ENCODE results near the gene SPAG7. TPM values are rescaled to one million over a fixed set of nuclear protein-coding genes. Genes with fewer than 3 reads are reported as not detected.

SPAG7 gene
- total and polyA plus RNA-seq, 2 experiments from 2014 or later, result 64.3 to 194 TPM

- no peak overlapping the region for H3K4me3 ChIP-seq
- H3K79me2 ChIP-seq, result peaks cover 49% of the 10 kb centered on the region
- H4K20me1 ChIP-seq (ENCODE audit: insufficient read depth, poor library complexity, severe bottlenecking), result no peaks in the 10 kb centered on the region
- no peaks in the 10 kb centered on the region for H3K27me3 ChIP-seq
- H2AFZ ChIP-seq, result no peak overlapping the region
- H3K9me3 ChIP-seq (ENCODE audit: low read depth), result no peaks in the 10 kb centered on the region
- WGBS (ENCODE audit: low lambda C conversion rate, missing lambda C conversion rate), result 98% methylated on average over 15 of the region's 15 CpGs
- H3K9me2 ChIP-seq (replicated peaks; ENCODE audit: insufficient read depth), result no peaks in the 10 kb centered on the region
- peaks cover 20% of the 10 kb centered on the region for H3K4me1 ChIP-seq (ENCODE audit: insufficient read depth)
- DNase-seq (ENCODE audit: low spot score), result no peak
- peak overlapping the region; percentile 85 for H3K4me2 ChIP-seq
- TF ChIP-seq, protein P1, sequence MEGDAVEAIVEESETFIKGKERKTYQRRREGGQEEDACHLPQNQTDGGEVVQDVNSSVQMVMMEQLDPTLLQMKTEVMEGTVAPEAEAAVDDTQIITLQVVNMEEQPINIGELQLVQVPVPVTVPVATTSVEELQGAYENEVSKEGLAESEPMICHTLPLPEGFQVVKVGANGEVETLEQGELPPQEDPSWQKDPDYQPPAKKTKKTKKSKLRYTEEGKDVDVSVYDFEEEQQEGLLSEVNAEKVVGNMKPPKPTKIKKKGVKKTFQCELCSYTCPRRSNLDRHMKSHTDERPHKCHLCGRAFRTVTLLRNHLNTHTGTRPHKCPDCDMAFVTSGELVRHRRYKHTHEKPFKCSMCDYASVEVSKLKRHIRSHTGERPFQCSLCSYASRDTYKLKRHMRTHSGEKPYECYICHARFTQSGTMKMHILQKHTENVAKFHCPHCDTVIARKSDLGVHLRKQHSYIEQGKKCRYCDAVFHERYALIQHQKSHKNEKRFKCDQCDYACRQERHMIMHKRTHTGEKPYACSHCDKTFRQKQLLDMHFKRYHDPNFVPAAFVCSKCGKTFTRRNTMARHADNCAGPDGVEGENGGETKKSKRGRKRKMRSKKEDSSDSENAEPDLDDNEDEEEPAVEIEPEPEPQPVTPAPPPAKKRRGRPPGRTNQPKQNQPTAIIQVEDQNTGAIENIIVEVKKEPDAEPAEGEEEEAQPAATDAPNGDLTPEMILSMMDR (IDR thresholded peaks at IDR 0.05; ENCODE audit: poor library complexity), result no peak
- TF ChIP-seq EZH2 (IDR thresholded peaks at IDR 0.05; ENCODE audit: borderline replicate concordance) (no peak), EZH2phosphoT487 (IDR thresholded peaks at IDR 0.05; ENCODE audit: low read depth, severe bottlenecking, unreplicated experiment) (no peak)
- peak overlapping the region; percentile 90 for H3K27ac ChIP-seq
- no peaks in the 10 kb centered on the region for H3K36me3 ChIP-seq (replicated peaks; ENCODE audit: insufficient read depth, low read depth)
These were observed 2.2 kb downstream of the SPAG7 start for GRCh38 chr17:4965311-4965986.

DNA sequence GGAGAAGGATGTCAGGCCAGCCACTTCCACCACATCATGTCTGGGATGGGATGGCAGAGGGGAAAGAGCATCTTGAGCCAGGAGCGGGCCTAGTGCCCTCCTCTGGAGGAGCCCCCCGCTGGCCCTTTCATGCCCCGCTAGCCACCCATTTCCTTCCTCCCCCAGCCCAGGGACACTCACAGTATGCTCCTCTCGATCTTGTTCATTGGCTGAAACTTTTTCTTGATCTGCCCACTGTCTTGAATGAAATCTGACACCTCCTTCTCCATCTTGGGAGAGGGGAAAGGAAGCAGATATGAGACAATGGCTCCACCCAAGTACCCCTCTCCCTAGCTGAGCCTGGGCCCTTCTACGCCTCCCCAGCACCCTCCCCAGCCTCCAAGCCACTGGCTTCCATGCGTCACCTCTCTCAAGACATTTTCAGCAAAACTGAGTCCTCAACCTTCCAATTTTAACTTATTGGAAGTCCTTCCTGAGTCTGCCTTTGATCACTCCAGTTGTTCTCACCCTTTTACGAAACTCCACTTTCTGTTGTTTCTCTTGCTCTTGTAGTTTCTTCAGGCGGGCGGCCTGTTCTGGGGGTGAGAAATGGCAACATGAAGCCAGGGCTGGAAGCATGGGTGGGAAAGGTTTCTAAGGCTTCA is 7.2 kb downstream of the SPAG7 start:
- Histone ChIP-seq H3K9me2 (replicated peaks; ENCODE audit: insufficient read depth) (no peaks in the 10 kb centered on the region), H3K27ac (no peak overlapping the region), H3K36me3 (replicated peaks; ENCODE audit: insufficient read depth, low read depth) (no peaks in the 10 kb centered on the region), H4K20me1 (ENCODE audit: insufficient read depth, poor library complexity, severe bottlenecking) (no peaks in the 10 kb centered on the region), H3K4me2 (no peak overlapping the region), H3K4me1 (ENCODE audit: insufficient read depth) (no peaks in the 10 kb centered on the region), H3K9me3 (ENCODE audit: low read depth) (no peaks in the 10 kb centered on the region), H3K79me2 (peaks cover 15% of the 10 kb centered on the region), H3K4me3 (no peak overlapping the region), H3K27me3 (no peaks in the 10 kb centered on the region), H2AFZ (no peak overlapping the region)
- TF ChIP-seq EZH2phosphoT487 (IDR thresholded peaks at IDR 0.05; ENCODE audit: low read depth, severe bottlenecking, unreplicated experiment) (no peak), EZH2 (IDR thresholded peaks at IDR 0.05; ENCODE audit: borderline replicate concordance) (no peak)
- TF ChIP-seq, protein P1 (IDR thresholded peaks at IDR 0.05; ENCODE audit: poor library complexity), result no peak
- WGBS (ENCODE audit: low lambda C conversion rate, missing lambda C conversion rate), result 85% methylated on average over 9 of the region's 9 CpGs
- no peak for DNase-seq (ENCODE audit: low spot score)

DNA sequence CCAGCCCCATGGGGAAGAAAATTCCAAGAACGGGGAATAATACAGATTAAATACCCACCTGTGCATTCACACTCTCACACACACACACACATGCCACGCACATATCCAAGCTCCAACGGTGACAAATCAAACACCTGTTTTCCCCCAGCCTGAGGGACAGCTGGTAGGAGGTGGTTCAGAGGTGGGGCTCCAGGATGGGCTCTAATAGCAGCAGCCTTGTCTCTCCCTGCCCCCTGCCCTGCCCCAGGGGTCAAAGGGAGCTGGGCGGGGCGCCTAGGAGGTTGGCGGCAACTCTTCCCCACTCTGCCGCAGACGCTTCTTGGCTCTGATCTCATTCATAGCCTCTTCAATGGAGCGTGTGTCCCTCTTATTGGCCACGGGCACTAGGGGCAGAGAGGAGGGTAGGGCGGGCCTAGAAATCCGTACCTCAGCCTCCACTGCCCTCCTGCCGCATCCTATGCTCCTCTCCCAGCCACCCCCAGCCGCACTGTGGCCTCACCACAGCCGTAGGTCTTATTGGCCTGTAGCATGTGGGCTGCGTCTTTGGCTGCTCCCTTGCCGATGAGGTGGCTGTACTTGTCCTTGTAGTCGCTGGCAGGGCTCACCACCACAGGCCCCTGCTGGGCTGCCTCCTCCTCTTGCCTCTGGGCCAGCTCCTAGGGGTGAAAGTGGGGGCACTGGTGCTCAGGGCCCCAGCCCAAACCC is 8.2 kb downstream of the SPAG7 start:
- TF ChIP-seq EZH2phosphoT487 (IDR thresholded peaks at IDR 0.05; ENCODE audit: low read depth, severe bottlenecking, unreplicated experiment) (no peak), EZH2 (IDR thresholded peaks at IDR 0.05; ENCODE audit: borderline replicate concordance) (no peak)
- TF ChIP-seq, protein P1 (IDR thresholded peaks at IDR 0.05; ENCODE audit: poor library complexity), result no peak
- H3K27ac ChIP-seq, result no peak overlapping the region
- H3K79me2 ChIP-seq, result peaks cover 5% of the 10 kb centered on the region
- H3K27me3 ChIP-seq, result no peaks in the 10 kb centered on the region
- no peak for DNase-seq (ENCODE audit: low spot score)
- H3K9me2 ChIP-seq (replicated peaks; ENCODE audit: insufficient read depth), result no peaks in the 10 kb centered on the region
- no peak overlapping the region for H3K4me2 ChIP-seq
- H3K4me1 ChIP-seq (ENCODE audit: insufficient read depth), result no peaks in the 10 kb centered on the region
- WGBS (ENCODE audit: low lambda C conversion rate, missing lambda C conversion rate), result 92% methylated on average over 18 of the region's 18 CpGs
- H2AFZ ChIP-seq, result no peak overlapping the region
- no peaks in the 10 kb centered on the region for H4K20me1 ChIP-seq (ENCODE audit: insufficient read depth, poor library complexity, severe bottlenecking)
- no peaks in the 10 kb centered on the region for H3K9me3 ChIP-seq (ENCODE audit: low read depth)
- H3K4me3 ChIP-seq, result no peak overlapping the region
- H3K36me3 ChIP-seq (replicated peaks; ENCODE audit: insufficient read depth, low read depth), result no peaks in the 10 kb centered on the region
